Natural killer cell (primary cell): ENCODE data around the gene GSG1L. TPM values are rescaled to one million over a fixed set of nuclear protein-coding genes. Genes with fewer than 3 reads are reported as not detected.
A peak's percentile ranks its signal among the peaks of the same experiment; 100 is the strongest.

Experiments
- ATAC-seq, 3 donors: fragments of 150-1000 bp in 2 of 3; fragments of 200-7000 bp in 1 of 3; cut with Tn5 transposase; 1 replicate in 1 of 3; 2 replicates in 2 of 3; pipeline ENCODE4 v1.10.0; 2021; ENCODE audit warnings: mild to moderate bottlenecking in 2 of 3, moderate library complexity in 2 of 3
- DNase-seq, 2 donors: peaks; one replicate each; pipeline versions ENCODE4 v3.0.0 to v3.0.0-alpha.2; 2013 to 2021; ENCODE audit warnings: mixed read lengths in 1 of 2
- H3K27ac ChIP-seq: one replicate; pipeline ENCODE4 v1.5.1; 2013; ENCODE audit warnings: mild to moderate bottlenecking, low read length
- H3K27me3 ChIP-seq: one replicate; pipeline ENCODE4 v1.6.1; 2013; ENCODE audit warnings: low read length; ENCODE audit not compliant: control insufficient read depth, insufficient read depth
- H3K36me3 ChIP-seq: one replicate; pipeline ENCODE4 v1.6.1; 2013; ENCODE audit warnings: low read length; ENCODE audit not compliant: control insufficient read depth, insufficient read depth
- H3K4me1 ChIP-seq: one replicate; pipeline ENCODE4 v1.6.1; 2013; ENCODE audit warnings: low read length; ENCODE audit not compliant: control insufficient read depth, insufficient read depth
- H3K4me3 ChIP-seq: one replicate; pipeline ENCODE4 v1.5.1; 2013; ENCODE audit warnings: low read length
- H3K9me3 ChIP-seq: one replicate; pipeline ENCODE4 v1.6.1; 2013; ENCODE audit warnings: low read length; ENCODE audit not compliant: control insufficient read depth, insufficient read depth
- H3K27ac Mint-ChIP-seq, 2 donors: one replicate each; pipeline ENCODE4 v1.8.0; 2022; ENCODE audit warnings: mild to moderate bottlenecking in 2 of 2, mixed read lengths in 2 of 2, moderate library complexity in 1 of 2
- H3K27me3 Mint-ChIP-seq, 2 donors: one replicate each; pipeline ENCODE4 v1.8.0; 2022; ENCODE audit warnings: low read depth in 2 of 2, mixed read lengths in 2 of 2
- H3K36me3 Mint-ChIP-seq: one replicate; pipeline ENCODE4 v1.8.0; 2022; ENCODE audit warnings: mixed read lengths
- H3K4me1 Mint-ChIP-seq, 2 donors: one replicate each; pipeline ENCODE4 v1.8.0; 2022; ENCODE audit warnings: mixed read lengths in 2 of 2
- H3K4me3 Mint-ChIP-seq: one replicate; pipeline ENCODE4 v1.8.0; 2022; ENCODE audit warnings: mild to moderate bottlenecking, moderate library complexity, mixed read lengths
- H3K9me3 Mint-ChIP-seq, 2 donors: one replicate each; pipeline ENCODE4 v1.8.0; 2022; ENCODE audit warnings: mixed read lengths in 2 of 2
- CTCF ChIP-seq: fragments of 200-600 bp; IDR thresholded peaks from one replicate; pipeline ENCODE4 v1.8.0; 2022; ENCODE audit warnings: antibody characterized with exemption
- WGBS: methylation state at CpG from one replicate; pipeline ENCODE4 v1.1.7; 2013; ENCODE audit warnings: missing lambda C conversion rate; ENCODE audit not compliant: insufficient coverage; 5-methylcytosine and 5-hydroxymethylcytosine counted together
- intact Hi-C: fragments of 100-400 bp; cut with micrococcal nuclease; formaldehyde crosslinking; loops from one replicate; pipeline ENCODE4 v1.14.2; 2022
- total RNA-seq, 4 donors: library from RNA; stranded (reverse); fragments of 120-200 nt in 1 of 4; gene quantifications; one replicate each; pipeline versions ENCODE4 v1.2.3 to v1.2.4, GENCODE V29; 2013 to 2022

The GSG1L gene
- total RNA-seq, 3 donors from 2014 or later (not counting 1 experiment from before 2014, with no cell fraction given) = 0.25 TPM; not detected in 2

- H3K4me3 Mint-ChIP-seq = no peak overlapping the region
- no peaks in the 10 kb centered on the region for H3K4me1 ChIP-seq
- WGBS = 94% methylated on average over 19 of the region's 20 CpGs
- DNase-seq (no peak), ATAC-seq (no peak)
- H3K4me3 ChIP-seq = no peak overlapping the region
- peaks cover 65% of the 10 kb centered on the region for H3K36me3 ChIP-seq
- H3K4me1 Mint-ChIP-seq = peaks cover 0 to 10% of the 10 kb centered on the region in 2 donors
- no peaks in the 10 kb centered on the region for H3K27me3 ChIP-seq
- H3K27me3 Mint-ChIP-seq = no peaks in the 10 kb centered on the region
- no peak overlapping the region for H3K27ac ChIP-seq
- H3K27ac Mint-ChIP-seq = peak overlapping the region in 1 of 2 donors; percentile 13
- intact Hi-C loops = no loop called here
- H3K9me3 ChIP-seq = no peaks in the 10 kb centered on the region
- H3K36me3 Mint-ChIP-seq = peaks cover 16% of the 10 kb centered on the region
- no peak for TF ChIP-seq CTCF
- no peaks in the 10 kb centered on the region for H3K9me3 Mint-ChIP-seq
These were observed 35.7 kb upstream of the GSG1L start for GRCh38 chr16:28098959-28099945.

GRCh38 chr16:28098171-28098958 is 34.9 kb upstream of the GSG1L start:
- intact Hi-C loops = no loop called here
- peaks cover 13% of the 10 kb centered on the region for H3K36me3 Mint-ChIP-seq
- Histone ChIP-seq H3K27ac (no peak overlapping the region), H3K9me3 (no peaks in the 10 kb centered on the region), H3K4me1 (no peaks in the 10 kb centered on the region), H3K36me3 (peaks cover 56% of the 10 kb centered on the region), H3K27me3 (no peaks in the 10 kb centered on the region), H3K4me3 (no peak overlapping the region)
- H3K27ac Mint-ChIP-seq = no peak overlapping the region
- 97% methylated on average over 21 of the region's 21 CpGs for WGBS
- TF ChIP-seq CTCF = no peak
- no peak for DNase-seq
- H3K27me3 Mint-ChIP-seq = no peaks in the 10 kb centered on the region
- H3K4me1 Mint-ChIP-seq = peaks cover 0 to 10% of the 10 kb centered on the region in 2 donors
- ATAC-seq = no peak
- H3K9me3 Mint-ChIP-seq = no peaks in the 10 kb centered on the region
- H3K4me3 Mint-ChIP-seq = no peak overlapping the region

- ATAC-seq (no peak), DNase-seq (no peak)
- intact Hi-C loops = no loop called here
- WGBS = 92% methylated on average over 15 of the region's 17 CpGs
- Mint-ChIP-seq H3K4me3 (no peak overlapping the region), H3K4me1 (peaks cover 0 to 10% of the 10 kb centered on the region in 2 donors), H3K36me3 (peaks cover 8% of the 10 kb centered on the region), H3K27me3 (no peaks in the 10 kb centered on the region), H3K27ac (peak overlapping the region; percentile 11 to 26), H3K9me3 (no peaks in the 10 kb centered on the region)
- H3K36me3 ChIP-seq = peaks cover 46% of the 10 kb centered on the region
- H3K9me3 ChIP-seq = no peaks in the 10 kb centered on the region
- no peak for TF ChIP-seq CTCF
- no peaks in the 10 kb centered on the region for H3K4me1 ChIP-seq
- no peaks in the 10 kb centered on the region for H3K27me3 ChIP-seq
- no peak overlapping the region for H3K27ac ChIP-seq
- H3K4me3 ChIP-seq = no peak overlapping the region
These were observed 33.7 kb upstream of the GSG1L start for GRCh38 chr16:28096983-28097899.
